ENCODE results near the gene VANGL2.

DNA sequence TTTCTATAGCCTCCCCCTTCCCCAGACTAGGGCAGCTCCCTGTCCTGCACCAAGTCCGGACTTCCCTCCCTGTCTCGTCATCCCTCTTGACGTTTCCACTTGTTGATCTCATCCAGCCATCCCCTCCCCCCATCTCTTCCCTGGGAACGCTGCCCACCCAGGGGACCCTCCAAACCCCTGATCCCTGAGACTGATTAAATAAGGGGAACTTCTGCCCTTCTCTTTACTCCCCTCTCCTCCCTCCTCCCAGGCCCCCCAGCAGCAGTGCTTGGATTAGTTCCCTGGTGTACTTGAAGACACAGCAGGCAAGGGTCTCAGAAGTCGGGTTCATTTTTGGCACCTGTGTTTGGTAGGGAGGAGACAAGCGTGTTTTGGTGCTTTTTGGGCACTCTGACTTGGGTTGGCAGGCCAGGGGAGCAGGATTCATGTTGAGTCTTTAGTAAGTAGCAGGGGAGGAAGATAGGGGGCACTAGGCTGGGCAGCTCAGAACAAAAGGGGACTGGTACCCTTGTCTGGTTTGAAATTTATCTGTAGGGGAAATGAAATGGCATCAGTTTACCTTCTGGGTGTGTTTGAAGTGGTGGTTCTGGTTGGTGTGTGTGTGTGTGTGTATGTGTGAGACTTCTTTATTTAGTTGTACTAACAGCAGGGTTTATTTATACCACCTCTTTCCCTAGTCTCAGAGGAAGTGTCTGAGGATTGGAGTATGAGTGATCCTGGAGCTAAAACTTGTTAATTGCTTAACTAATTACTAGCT, 11.1 kb downstream of the VANGL2 start:
- TF ChIP-seq, protein P1, sequence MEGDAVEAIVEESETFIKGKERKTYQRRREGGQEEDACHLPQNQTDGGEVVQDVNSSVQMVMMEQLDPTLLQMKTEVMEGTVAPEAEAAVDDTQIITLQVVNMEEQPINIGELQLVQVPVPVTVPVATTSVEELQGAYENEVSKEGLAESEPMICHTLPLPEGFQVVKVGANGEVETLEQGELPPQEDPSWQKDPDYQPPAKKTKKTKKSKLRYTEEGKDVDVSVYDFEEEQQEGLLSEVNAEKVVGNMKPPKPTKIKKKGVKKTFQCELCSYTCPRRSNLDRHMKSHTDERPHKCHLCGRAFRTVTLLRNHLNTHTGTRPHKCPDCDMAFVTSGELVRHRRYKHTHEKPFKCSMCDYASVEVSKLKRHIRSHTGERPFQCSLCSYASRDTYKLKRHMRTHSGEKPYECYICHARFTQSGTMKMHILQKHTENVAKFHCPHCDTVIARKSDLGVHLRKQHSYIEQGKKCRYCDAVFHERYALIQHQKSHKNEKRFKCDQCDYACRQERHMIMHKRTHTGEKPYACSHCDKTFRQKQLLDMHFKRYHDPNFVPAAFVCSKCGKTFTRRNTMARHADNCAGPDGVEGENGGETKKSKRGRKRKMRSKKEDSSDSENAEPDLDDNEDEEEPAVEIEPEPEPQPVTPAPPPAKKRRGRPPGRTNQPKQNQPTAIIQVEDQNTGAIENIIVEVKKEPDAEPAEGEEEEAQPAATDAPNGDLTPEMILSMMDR (IDR thresholded peaks at IDR 0.05; ENCODE audit: insufficient read depth, low read length): no peak
- TF ChIP-seq GABPA (IDR thresholded peaks at IDR 0.05; ENCODE audit: low read depth) (no peak), POLR2AphosphoS5 (IDR thresholded peaks at IDR 0.05; ENCODE audit: low read depth) (no peak)
- TF ChIP-seq, protein P2, sequence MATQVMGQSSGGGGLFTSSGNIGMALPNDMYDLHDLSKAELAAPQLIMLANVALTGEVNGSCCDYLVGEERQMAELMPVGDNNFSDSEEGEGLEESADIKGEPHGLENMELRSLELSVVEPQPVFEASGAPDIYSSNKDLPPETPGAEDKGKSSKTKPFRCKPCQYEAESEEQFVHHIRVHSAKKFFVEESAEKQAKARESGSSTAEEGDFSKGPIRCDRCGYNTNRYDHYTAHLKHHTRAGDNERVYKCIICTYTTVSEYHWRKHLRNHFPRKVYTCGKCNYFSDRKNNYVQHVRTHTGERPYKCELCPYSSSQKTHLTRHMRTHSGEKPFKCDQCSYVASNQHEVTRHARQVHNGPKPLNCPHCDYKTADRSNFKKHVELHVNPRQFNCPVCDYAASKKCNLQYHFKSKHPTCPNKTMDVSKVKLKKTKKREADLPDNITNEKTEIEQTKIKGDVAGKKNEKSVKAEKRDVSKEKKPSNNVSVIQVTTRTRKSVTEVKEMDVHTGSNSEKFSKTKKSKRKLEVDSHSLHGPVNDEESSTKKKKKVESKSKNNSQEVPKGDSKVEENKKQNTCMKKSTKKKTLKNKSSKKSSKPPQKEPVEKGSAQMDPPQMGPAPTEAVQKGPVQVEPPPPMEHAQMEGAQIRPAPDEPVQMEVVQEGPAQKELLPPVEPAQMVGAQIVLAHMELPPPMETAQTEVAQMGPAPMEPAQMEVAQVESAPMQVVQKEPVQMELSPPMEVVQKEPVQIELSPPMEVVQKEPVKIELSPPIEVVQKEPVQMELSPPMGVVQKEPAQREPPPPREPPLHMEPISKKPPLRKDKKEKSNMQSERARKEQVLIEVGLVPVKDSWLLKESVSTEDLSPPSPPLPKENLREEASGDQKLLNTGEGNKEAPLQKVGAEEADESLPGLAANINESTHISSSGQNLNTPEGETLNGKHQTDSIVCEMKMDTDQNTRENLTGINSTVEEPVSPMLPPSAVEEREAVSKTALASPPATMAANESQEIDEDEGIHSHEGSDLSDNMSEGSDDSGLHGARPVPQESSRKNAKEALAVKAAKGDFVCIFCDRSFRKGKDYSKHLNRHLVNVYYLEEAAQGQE (IDR thresholded peaks at IDR 0.05; ENCODE audit: insufficient replicate concordance, low read depth): no peak

Data from HL-60 (cell line).